Liver (tissue), 3 donors: ENCODE results near the gene ST3GAL4.

ENCODE experiments used
- FOXA2 ChIP-seq: IDR thresholded peaks from 2 replicates; pipeline ENCODE4 v1.6.1; 2016; ENCODE audit warnings: antibody characterized with exemption
- GABPA ChIP-seq, 2 donors: IDR thresholded peaks in 1 of 2; conservative IDR thresholded peaks in 1 of 2; 2 replicates each; pipeline ENCODE4 v1.6.1; 2016; ENCODE audit warnings: antibody characterized with exemption in 2 of 2, mild to moderate bottlenecking in 1 of 2, moderate library complexity in 1 of 2
- JUND ChIP-seq, 2 donors: IDR thresholded peaks; 2 replicates each; pipeline ENCODE4 v1.6.1; 2016; ENCODE audit warnings: antibody characterized with exemption in 2 of 2
- RAD21 ChIP-seq, 2 donors: IDR thresholded peaks; 2 replicates each; pipeline ENCODE4 v1.6.1; 2016; ENCODE audit warnings: antibody characterized with exemption in 2 of 2, mild to moderate bottlenecking in 2 of 2
- SP1 ChIP-seq: IDR thresholded peaks from 2 replicates; pipeline ENCODE4 v1.6.1; 2018; ENCODE audit warnings: antibody characterized with exemption, mild to moderate bottlenecking
- YY1 ChIP-seq: IDR thresholded peaks from 2 replicates; pipeline ENCODE4 v1.6.1; 2016; ENCODE audit warnings: antibody characterized with exemption, mild to moderate bottlenecking
- TF ChIP-seq, protein P1 (sequence below): fragments of 150-350 bp; IDR thresholded peaks from 2 replicates; pipeline ENCODE4 v1.5.1; 2017; ENCODE audit warnings: improper control_type of control experiment, low read depth, low read length; ENCODE audit not compliant: missing input control
- TF ChIP-seq, protein P2 (sequence below): IDR thresholded peaks from 2 replicates; pipeline ENCODE4 v1.6.1; 2016; ENCODE audit warnings: antibody characterized with exemption, mild to moderate bottlenecking
- TF ChIP-seq, protein P3 (sequence below): IDR thresholded peaks from 2 replicates; pipeline ENCODE4 v1.6.1; 2016; ENCODE audit warnings: antibody characterized with exemption
- donor health status: healthy.
- donor health status: healthy.

DNA sequence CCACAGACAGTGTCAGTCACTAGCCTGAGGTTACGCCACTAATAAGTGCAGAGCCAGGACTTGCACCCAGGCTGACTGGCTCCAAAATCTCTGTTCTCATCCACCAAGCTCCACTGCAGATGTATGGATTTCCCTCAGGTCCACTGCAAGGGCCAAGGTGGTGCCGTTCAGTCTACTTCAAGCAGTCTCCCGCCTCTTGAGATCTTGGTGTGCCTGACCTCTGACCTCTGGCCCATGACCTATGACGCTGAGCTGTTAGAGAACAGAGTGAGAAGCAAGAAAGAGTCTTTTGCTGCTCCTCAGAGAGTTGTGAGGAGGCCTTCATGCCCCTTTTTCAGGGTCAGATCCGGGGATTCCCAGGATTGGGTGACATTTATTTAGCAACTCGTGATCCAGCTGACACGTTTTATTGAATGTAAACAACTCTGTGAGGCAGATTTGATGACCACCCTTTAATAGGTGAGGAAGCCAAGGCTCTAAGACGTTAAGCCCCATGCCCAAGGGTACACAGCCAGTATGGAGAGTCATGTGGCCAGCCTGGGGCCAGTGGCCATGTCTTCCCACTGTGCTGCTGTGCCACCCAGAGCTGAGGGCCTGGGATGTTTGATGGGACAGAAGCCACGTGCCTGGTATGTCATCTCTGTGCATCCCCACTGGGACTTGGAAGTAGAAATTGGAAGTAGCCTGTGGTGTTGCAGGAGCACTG is 26.4 kb upstream of the ST3GAL4 start:
- TF ChIP-seq, protein P1, sequence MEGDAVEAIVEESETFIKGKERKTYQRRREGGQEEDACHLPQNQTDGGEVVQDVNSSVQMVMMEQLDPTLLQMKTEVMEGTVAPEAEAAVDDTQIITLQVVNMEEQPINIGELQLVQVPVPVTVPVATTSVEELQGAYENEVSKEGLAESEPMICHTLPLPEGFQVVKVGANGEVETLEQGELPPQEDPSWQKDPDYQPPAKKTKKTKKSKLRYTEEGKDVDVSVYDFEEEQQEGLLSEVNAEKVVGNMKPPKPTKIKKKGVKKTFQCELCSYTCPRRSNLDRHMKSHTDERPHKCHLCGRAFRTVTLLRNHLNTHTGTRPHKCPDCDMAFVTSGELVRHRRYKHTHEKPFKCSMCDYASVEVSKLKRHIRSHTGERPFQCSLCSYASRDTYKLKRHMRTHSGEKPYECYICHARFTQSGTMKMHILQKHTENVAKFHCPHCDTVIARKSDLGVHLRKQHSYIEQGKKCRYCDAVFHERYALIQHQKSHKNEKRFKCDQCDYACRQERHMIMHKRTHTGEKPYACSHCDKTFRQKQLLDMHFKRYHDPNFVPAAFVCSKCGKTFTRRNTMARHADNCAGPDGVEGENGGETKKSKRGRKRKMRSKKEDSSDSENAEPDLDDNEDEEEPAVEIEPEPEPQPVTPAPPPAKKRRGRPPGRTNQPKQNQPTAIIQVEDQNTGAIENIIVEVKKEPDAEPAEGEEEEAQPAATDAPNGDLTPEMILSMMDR, result no peak
- TF ChIP-seq, protein P2, sequence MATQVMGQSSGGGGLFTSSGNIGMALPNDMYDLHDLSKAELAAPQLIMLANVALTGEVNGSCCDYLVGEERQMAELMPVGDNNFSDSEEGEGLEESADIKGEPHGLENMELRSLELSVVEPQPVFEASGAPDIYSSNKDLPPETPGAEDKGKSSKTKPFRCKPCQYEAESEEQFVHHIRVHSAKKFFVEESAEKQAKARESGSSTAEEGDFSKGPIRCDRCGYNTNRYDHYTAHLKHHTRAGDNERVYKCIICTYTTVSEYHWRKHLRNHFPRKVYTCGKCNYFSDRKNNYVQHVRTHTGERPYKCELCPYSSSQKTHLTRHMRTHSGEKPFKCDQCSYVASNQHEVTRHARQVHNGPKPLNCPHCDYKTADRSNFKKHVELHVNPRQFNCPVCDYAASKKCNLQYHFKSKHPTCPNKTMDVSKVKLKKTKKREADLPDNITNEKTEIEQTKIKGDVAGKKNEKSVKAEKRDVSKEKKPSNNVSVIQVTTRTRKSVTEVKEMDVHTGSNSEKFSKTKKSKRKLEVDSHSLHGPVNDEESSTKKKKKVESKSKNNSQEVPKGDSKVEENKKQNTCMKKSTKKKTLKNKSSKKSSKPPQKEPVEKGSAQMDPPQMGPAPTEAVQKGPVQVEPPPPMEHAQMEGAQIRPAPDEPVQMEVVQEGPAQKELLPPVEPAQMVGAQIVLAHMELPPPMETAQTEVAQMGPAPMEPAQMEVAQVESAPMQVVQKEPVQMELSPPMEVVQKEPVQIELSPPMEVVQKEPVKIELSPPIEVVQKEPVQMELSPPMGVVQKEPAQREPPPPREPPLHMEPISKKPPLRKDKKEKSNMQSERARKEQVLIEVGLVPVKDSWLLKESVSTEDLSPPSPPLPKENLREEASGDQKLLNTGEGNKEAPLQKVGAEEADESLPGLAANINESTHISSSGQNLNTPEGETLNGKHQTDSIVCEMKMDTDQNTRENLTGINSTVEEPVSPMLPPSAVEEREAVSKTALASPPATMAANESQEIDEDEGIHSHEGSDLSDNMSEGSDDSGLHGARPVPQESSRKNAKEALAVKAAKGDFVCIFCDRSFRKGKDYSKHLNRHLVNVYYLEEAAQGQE, result no peak
- TF ChIP-seq, protein P3, sequence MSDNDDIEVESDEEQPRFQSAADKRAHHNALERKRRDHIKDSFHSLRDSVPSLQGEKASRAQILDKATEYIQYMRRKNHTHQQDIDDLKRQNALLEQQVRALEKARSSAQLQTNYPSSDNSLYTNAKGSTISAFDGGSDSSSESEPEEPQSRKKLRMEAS, result no peak
- no peak for TF ChIP-seq GABPA (IDR thresholded peaks at IDR 0.05 in 1 of 2, conservative IDR thresholded peaks at IDR 0.05 in 1 of 2)
- TF ChIP-seq SP1, result no peak
- TF ChIP-seq YY1, result no peak
- no peak for TF ChIP-seq FOXA2
- TF ChIP-seq RAD21 (IDR thresholded peaks at IDR 0.05), result no peak
- no peak for TF ChIP-seq JUND (IDR thresholded peaks at IDR 0.05)
